Measurements from ENCODE around the gene TIMM13.
"Not testable (repeated sequence)": the region's sequence is repeated elsewhere in the genome, so short reads cannot be mapped to it uniquely, and the experiment has no call there.

TIMM13 gene

DNA sequence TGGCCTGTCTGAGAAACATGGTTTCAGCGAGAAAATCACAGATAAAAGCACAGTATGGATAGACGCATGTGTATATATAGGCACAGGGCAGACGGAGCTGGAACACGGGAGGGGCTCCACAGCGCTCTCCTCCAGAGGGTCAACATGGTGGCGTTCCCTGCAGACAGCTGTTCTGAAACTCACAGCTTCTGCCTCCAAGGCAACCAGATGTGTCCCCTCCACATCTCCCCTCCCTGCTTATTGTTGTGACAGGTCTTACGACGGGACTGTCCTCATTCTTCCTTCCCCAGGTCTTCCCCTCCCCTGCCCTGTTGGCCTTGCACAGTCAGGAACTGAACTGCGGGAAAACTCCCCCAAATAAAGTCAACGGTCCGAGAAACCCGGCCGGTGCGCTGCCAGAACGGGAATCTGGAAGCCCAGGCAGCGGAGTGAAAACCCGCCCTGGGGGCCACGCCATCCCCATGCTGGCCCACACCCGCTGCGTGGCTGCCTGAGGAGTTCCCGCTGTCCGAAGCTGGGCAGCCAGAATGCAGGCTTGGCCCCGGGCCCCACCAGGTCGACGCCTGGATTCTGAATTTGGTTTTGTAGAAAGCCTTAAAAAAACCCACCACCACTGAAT, 2.6 kb upstream of the TIMM13 start:
- DNase-seq: no peak

DNA sequence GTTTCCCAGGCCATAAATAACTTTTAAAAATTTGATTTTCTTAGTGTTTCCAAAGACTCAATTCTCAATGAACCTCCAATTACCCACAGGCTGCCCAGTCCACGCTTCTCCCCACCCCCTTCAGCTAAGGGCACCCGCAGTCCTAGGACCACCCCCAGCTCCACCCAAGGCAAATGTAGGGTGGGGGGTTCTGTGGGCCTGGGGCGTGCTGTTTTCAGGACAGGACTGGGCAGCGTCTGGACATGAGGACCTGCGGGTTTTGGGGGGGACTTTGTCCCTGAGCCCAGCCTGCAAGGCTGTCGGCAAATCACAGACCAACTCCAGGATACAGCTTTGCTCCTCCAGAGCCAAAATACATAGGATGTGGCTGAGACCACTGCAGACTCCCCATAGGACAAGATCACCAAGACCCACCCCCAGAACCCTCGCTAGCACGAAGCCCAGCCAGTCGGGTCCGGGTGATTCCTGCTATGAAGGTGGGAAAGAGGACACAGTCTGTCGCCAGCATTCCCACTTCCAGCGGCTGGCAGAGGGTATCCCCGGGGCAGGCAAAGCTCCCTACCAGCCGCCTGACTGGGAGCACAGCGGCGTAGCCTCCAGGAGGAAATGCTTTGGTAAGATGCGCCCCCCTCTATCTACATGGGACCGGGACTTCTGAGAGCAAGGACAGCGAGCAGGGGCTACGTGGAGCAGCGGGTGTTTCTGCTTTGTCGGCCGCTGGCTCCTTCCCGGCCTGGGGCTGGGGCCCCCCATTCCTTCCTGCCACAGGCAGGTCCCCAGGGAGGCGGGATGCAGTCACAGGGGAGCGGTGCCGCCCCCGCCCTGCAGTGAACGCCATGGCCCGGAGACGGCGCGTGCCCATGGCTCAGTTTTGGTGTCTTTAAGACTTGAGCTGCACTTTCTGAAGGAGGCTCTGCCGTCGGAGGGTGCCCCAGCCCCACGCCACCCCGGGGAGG, 1.6 kb upstream of the TIMM13 start:
- DNase-seq: no peak

DNA sequence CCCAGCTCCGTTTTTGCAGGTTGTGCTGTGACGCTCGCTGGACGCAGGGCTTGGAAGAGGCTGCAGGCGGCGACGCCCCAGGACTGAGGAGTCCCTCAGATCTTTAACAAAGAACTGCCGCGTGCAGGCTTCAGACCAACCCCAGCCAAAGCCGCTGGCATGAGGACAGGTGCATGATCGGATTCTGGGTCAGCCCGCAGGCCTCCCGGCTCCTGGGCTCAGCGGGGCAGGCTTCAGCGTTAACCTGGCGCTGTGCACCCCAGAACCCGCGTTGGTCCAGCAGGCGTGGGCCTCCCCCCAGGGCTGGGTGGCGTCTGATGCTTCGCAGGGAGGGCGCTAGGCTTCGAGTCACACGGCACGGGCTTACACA, 920 bp upstream of the TIMM13 start:
- no peak for DNase-seq

DNA sequence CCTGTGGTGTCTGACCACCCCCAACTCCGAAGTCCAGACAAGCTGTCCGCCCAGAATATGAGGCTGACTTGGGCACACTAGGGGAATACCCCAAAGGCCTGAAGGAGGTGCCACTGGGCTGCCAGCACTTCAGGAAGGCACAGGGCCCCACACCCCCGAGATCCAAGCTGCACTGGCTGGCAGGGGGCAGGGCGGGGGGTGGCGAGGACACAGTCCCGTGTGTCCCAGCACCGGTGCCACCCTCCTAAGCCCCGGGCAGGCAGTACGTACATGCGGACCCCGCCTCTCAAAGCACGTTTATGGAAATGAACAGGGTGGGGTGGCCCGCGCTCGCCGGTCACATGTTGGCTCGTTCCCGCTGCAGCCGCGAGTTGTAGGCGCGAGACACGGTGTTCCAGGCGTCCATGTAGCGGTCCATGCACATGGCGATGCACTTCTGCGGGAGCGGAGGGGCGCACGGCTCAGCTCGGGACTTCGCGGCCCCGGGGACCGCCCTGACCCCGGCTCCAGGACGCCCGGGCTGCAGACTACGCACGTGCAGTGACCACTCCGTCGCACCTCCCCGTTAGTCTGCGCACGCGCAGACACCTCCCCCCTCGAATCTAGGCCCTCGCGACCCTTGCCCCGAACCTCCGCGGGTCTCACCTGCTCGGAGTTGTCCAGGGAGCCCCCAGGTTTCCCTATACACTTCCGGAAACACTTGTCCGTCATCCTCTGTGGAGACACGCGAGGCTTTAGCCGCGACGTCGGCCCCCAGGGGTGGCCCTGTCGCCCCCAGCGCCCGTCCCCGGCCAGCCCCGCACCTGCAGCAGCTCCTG, 566 bp downstream of the TIMM13 start:
- DNase-seq: no peak

DNA sequence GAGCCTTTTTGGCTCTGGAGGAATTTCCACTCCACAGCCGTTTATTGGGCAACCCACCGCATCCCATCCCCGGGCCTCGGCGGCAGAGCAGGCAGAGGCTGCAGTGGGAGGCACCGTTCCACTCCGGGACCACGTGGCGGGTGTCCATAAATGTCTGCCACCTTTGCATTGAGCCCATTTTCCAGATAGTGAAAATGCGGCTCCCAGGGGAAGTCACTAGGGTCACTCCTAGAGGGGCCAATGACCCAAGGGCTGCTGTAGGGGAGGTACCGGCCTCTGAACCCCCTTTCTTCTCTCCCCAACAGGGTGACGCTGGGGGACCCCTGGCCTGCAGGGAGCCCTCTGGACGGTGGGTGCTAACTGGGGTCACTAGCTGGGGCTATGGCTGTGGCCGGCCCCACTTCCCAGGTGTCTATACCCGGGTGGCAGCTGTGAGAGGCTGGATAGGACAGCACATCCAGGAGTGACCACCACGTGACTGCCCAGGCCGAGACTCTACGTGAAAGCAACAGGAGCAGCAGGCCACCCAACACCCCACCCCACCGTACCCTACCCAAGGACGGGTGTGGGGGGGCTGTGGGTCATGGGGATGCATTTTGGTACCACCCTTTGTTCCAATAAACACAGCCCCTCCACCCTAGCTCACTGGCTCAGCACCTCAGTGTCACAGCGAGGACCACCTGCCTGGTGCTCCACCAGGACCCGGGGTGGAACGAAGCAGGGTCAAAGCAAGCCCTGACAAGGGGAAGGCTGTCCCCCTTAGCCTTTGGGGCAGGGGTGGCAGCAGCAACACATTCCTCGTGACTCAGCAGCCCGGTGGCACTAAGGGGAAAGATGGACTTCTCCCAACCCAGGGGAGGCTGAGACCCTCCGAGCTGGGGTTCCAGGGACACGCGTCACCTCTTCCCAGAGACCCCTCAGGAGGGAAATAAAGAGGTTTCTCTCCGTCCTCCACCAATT, 1.5 kb downstream of the TIMM13 start:
- DNase-seq: no peak

DNA sequence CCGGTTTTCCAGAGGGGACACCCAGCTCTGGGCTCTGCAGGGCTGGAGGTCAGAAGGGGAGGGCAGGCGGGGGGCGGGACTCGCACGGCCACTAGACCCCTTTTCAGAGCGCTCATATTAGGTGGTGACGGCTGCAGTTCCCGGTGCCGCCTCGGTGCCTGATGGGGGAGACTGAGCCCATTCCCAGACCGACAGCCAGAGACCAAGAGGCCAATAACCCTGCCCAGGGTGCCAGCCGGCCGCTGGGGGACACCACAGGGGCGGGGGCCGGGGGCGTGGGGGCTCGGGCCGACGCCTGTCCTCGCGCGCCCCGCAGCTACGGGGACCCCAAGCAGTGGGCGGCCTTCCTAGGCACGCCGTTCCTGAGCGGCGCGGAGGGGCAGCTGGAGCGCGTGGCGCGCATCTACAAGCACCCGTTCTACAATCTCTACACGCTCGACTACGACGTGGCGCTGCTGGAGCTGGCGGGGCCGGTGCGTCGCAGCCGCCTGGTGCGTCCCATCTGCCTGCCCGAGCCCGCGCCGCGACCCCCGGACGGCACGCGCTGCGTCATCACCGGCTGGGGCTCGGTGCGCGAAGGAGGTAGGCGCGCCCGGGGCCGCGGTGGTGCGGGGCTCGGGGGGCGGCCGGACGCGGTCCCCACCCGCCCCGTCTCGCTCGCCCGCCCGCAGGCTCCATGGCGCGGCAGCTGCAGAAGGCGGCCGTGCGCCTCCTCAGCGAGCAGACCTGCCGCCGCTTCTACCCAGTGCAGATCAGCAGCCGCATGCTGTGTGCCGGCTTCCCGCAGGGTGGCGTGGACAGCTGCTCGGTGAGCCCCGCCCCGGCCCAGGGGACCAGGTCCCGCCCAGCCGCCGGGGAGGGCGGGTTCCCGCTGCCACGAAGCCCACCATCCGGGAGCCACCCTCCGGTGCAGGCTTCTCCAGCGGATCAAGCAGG, 2.4 kb downstream of the TIMM13 start:
- DNase-seq: no peak

DNA sequence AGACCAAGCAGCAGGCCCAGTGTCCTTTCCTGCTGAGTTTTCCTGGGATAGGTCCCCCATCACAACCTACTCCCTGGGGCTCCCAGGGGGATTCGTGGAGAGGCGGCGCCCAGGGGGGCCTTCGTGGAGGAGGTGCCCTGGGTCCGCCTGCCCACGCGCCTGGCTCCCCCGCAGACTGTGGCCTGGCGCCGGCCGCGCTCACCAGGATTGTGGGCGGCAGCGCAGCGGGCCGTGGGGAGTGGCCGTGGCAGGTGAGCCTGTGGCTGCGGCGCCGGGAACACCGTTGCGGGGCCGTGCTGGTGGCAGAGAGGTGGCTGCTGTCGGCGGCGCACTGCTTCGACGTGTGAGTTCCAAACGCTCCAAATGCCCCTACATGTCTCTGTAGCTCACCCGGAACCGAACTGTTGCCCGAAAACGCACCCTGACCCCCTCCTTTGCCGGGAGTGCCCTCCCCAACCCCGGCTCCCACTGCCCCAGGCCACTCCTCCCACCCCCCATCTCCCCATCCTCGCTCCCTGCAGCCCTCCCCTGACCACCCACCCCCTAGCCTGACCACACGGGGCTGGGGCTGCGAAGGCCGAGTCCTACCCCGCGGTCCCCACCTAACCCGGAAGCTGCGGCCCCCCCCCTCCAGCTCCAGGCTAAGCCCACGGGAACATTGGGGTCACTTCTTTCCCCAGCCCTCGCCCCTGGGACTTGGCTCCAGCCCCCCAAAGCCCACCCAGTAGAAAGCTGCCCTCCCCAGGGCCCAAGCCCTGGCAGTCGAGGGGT, 3.3 kb downstream of the TIMM13 start:
- no peak for DNase-seq

DNA sequence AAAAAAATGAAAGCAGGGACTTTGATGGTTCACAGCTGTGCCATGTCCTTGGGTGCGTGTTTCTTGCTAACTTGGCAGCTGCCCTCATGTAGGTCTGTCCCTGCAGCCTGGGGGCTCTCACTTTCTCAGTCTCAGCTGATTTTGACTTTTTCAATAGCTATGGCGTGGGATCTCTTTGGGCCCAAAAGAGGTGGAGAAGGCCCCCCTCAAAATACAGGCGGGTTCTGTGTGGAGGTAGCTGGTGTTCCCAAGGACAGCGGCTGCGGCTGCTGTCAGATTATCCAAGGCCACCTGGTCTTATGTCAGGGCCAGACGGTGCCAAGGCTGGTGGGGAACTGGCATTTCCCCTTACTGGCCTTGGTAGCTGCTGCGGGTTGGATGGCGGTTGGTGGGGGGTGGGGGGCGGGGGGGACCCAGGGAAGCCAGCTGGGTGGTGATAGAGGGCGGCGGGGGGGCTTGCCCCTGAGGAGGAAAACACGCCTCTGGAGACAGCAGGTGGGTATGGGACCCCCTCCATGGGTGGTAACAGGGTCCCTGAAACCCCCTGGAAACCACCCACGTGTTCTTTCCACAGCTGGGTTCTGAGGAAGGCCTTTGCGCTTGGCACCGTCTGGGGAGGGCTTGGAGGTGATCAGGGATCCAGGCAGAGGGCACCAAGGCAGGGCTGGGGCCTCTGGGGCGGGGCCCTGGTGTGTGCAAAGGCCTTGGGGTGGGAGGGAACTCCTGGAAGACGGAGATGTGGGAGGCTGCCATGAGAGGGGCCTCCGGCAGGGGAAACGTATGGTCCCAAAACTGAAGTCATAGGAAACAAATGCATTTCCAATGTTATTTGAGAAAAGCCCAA, 4.1 kb downstream of the TIMM13 start:
- DNase-seq: no peak

DNA sequence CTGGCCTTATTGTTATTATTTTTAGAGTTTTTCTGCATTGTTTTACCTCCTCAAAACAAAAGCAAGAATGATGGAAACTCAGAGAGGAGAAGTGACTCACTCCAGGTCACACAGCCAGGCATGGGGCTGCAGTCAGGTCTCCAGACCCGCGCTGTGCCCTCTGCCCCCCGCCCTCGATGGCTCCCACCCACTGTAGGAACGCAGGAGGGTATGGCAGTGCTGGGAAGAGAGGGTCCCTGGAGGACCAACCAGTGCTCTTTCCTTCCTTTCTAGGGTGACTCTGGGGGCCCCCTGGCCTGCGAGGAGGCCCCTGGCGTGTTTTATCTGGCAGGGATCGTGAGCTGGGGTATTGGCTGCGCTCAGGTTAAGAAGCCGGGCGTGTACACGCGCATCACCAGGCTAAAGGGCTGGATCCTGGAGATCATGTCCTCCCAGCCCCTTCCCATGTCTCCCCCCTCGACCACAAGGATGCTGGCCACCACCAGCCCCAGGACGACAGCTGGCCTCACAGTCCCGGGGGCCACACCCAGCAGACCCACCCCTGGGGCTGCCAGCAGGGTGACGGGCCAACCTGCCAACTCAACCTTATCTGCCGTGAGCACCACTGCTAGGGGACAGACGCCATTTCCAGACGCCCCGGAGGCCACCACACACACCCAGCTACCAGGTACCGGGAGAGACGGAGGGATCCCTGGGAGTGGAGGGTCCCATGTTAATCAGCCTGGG, 5.6 kb downstream of the TIMM13 start:
- no peak for DNase-seq

DNA sequence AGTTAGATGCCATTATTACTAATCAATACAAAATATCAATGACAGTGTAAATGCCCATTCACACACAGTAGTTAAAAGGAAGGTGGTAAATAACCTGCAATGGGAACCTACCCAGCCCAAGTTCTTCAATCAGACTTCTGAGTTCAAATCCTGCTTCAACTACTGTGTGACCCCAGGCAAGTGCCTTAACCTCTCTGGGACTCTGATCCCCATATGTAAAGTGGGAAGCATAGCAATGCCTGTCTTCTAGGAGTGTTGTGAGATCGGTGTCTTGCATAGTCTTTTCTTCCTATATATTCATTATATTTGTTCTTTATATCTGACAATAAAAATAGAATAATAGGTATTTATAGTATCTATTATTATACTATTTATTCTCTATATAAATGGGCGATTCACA, 6.9 kb downstream of the TIMM13 start:
- DNase-seq: no peak

DNA sequence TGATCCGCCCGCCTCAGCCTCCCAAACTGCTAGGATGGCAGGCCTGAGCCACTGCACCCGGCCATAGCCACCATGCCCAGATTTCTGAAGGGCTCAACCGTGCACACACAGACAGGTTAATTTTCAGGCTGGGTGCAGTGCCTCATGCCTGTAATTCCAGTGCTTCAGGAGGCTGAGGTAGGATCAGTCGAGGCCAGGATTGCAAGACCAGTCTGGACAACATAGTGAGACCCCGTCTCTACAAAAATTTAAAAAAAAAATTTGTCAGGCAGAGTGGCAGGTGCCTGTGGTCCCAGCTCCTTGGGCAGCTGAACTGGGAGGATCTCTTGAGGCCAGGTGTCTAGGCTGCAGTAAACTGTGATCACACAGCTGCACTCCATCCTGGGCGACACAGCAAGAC, 7.6 kb downstream of the TIMM13 start:
- no peak for DNase-seq

DNA sequence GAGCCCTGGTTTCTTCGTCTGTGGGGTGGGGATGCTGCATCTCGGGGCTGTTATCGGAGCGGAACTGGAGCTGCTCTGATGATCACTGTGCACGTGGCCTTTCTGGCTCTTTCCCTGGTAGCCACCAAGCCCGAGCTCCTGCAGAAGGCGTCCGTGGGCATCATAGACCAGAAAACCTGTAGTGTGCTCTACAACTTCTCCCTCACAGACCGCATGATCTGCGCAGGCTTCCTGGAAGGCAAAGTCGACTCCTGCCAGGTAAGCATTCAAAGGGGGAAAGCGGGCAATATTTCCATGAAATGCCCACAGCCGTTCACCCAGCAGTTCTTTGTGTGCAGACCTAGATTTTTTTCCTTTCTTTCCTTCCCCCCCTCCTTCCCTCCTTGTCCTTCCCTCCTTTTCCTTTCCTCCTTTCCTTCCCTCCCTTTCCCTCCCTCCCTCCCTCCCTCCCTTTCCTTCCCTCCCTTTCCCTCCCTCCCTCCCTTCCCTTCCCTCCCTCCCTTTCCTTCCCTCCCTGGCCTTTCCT, 9.4 kb downstream of the TIMM13 start:
- DNase-seq: no peak

DNA sequence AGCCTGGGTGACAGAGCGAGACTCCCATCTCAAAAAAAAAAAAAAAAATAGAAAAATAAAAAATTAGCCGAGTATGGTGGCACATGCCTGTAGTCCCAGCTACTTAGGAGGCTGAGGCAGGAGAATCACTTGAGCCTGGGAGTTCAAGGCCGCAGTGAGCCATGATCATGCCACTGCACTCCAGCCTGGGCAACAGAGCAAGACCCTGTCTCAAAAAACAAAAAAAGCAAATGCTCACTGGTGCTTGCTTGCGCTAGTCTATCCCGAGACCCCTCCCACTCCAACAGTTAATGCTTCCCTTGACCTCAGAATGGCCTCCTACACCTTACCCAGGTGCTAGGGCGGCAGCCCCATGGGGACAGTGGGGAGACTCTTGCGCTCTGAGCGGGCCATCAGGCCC, 9.9 kb downstream of the TIMM13 start:
- DNase-seq: not testable (repeated sequence)

DNA sequence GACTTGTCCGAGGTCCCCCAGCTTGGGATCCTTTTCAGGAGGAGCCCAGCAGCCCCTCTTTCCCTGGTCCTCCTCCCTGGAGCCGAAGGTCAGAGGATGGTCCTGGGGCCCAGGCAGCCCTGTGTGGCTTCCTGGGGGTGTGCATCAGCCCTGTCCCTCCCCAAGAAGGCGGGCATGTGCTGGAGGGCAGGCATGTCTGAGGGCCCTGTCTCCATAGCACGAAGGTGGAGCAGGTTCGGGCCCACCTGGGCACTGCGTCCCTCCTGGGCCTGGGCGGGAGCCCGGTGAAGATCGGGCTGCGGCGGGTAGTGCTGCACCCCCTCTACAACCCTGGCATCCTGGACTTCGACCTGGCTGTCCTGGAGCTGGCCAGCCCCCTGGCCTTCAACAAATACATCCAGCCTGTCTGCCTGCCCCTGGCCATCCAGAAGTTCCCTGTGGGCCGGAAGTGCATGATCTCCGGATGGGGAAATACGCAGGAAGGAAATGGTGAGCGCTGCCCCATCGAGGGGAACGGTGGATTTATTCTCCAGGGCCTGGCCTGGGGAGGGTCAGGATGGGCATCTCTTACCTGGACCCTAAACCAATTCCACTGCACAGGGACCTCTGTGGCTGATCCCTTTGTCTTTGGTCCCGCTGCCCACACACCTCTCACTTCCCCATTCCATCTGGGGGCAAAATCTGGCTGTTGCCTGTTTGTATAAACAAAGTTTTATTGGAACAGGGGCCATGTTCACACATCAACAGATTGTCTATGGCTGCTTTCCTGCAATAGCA, 10.9 kb downstream of the TIMM13 start:
- no peak for DNase-seq

DNA sequence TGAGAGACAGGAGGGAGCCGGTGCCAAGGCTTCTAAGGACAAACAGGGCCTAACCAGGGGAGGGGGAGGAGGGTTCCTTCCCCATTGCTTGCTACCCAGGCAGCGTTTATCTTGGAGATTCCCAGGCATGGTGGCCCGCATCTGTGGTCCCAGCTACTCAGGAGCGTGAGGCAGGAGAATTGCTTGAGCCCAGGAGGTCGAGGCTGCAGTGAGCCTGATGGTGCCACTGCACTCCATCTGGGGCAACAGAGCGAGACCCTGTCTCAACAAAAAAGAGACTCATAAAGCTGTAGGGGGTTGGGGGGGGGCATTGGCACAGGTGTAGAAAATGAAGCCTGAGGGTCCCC, 11.4 kb downstream of the TIMM13 start:
- DNase-seq: no peak

DNA sequence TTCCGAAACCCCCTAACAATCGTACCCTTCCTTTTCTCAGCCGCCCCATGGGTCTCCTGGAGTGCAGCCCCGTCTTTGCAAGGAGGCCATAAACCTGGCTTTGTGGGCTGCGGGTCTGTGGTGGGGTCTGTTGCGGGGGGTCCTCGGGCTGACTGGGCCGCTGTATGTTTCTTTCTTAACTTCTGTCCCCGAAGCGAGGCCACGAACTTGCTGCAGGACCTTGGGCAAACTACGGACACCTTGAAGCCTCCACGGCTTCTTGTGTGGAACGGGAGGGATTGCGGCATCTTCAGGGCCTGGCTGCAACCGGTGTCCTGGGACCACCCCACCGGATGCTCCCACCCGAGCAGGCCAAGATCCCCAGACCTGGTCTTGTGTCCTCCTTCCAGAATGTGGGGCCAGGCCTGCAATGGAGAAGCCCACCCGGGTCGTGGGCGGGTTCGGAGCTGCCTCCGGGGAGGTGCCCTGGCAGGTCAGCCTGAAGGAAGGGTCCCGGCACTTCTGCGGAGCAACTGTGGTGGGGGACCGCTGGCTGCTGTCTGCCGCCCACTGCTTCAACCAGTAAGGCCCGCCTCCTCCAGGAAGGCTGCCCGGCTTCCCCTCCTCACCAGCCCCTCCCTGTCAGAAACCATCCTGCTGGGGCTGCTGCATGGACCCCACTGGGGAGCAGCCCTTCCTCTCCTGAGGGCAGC, 12.0 kb downstream of the TIMM13 start:
- DNase-seq: no peak

DNA sequence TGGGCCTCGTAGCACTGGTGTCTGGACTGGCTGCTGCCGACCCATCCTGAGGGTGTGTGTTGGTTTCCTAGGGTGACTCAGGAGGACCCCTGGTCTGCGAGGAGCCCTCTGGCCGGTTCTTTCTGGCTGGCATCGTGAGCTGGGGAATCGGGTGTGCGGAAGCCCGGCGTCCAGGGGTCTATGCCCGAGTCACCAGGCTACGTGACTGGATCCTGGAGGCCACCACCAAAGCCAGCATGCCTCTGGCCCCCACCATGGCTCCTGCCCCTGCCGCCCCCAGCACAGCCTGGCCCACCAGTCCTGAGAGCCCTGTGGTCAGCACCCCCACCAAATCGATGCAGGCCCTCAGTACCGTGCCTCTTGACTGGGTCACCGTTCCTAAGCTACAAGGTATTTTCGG, 13.8 kb downstream of the TIMM13 start:
- no peak for DNase-seq

Data from NCI-H510A (cell line).